Uterus (tissue), 2 donors: Measurements from ENCODE around the gene H19.

Experiments
- CTCF ChIP-seq, 4 experiments: fragments of 200-600 bp in 2 of 4; fragments of 450-650 bp in 2 of 4; sonication (generic) in 2 of 4; IDR thresholded peaks; one replicate each; pipeline ENCODE4 v1.5.1; 2016 to 2019; ENCODE audit warnings: antibody characterized with exemption in 4 of 4, mild to moderate bottlenecking in 2 of 4, moderate library complexity in 1 of 4
- POLR2A ChIP-seq, 2 donors: fragments of 450-650 bp; IDR thresholded peaks; one replicate each; pipeline ENCODE4 v1.6.1; 2016; ENCODE audit warnings: antibody characterized with exemption in 2 of 2, mild to moderate bottlenecking in 1 of 2, moderate library complexity in 1 of 2

- TF ChIP-seq CTCF (IDR thresholded peaks at IDR 0.05) (no peak), POLR2A (IDR thresholded peaks at IDR 0.05) (no peak)
Measured at GRCh38 chr11:1994121-1994520, 3.5 kb downstream of the H19 start.
